HG02588 (cell line): ENCODE results near the gene RILPL2.
"Not testable (repeated sequence)": the region's sequence is repeated elsewhere in the genome, so short reads cannot be mapped to it uniquely, and the experiment has no call there.

ENCODE experiments used
- ATAC-seq: cut with Tn5 transposase; IDR thresholded peaks from one replicate; pipeline ENCODE4 v1.9.1; 2021; ENCODE audit warnings: mild to moderate bottlenecking, moderate library complexity; ENCODE audit not compliant: unreplicated experiment

The RILPL2 gene

GRCh38 chr12:123407269-123407668 lies 29.2 kb downstream of the RILPL2 start:
- not testable (repeated sequence) for ATAC-seq

- ATAC-seq, result no peak
These were observed 31.9 kb downstream of the RILPL2 start for GRCh38 chr12:123404581-123404980.

GRCh38 chr12:123401753-123402683 lies 34.5 kb downstream of the RILPL2 start:
- ATAC-seq, result no peak

- ATAC-seq, result no peak
These were observed 37.2 kb downstream of the RILPL2 start for GRCh38 chr12:123399255-123399617.

GRCh38 chr12:123398550-123399254 lies 37.8 kb downstream of the RILPL2 start:
- no peak for ATAC-seq

GRCh38 chr12:123398177-123398549 lies 38.3 kb downstream of the RILPL2 start:
- ATAC-seq, result no peak

GRCh38 chr12:123397400-123397799 lies 39.1 kb downstream of the RILPL2 start:
- no peak for ATAC-seq

GRCh38 chr12:123396954-123397353 lies 39.5 kb downstream of the RILPL2 start:
- no peak for ATAC-seq

- no peak for ATAC-seq
These were observed 39.9 kb downstream of the RILPL2 start for GRCh38 chr12:123396543-123396942.

- ATAC-seq, result no peak
These were observed 41.2 kb downstream of the RILPL2 start for GRCh38 chr12:123395236-123395635.

- no peak for ATAC-seq
These were observed 42.7 kb downstream of the RILPL2 start for GRCh38 chr12:123393747-123394146.

- ATAC-seq, result no peak
These were observed 44.7 kb downstream of the RILPL2 start for GRCh38 chr12:123391546-123392343.

- no peak for ATAC-seq
These were observed 45.7 kb downstream of the RILPL2 start for GRCh38 chr12:123390498-123391426.

GRCh38 chr12:123389560-123390351 lies 46.7 kb downstream of the RILPL2 start:
- ATAC-seq, result peak; percentile 22

- ATAC-seq, result no peak
These were observed 47.4 kb downstream of the RILPL2 start for GRCh38 chr12:123388951-123389559.

GRCh38 chr12:123388177-123388950 lies 48.1 kb downstream of the RILPL2 start:
- peak; percentile 42 for ATAC-seq

- no peak for ATAC-seq
These were observed 48.8 kb downstream of the RILPL2 start for GRCh38 chr12:123387508-123388176.

- ATAC-seq, result not testable (repeated sequence)
These were observed 50.9 kb downstream of the RILPL2 start for GRCh38 chr12:123385536-123385935.
